OCI-LY7 (cell line): Measurements from ENCODE around the gene CSRP3. TPM values are rescaled to one million over a fixed set of nuclear protein-coding genes. Genes with fewer than 3 reads are reported as not detected.

Experiments
- BruUV-seq: library from RNA; stranded (reverse); fragments of 400-500 nt; replicated peaks from 2 replicates; lab custom pipeline; 2021; lab: Mats Ljungman, UMichigan
- CTCF ChIA-PET: fragments of 300-600 bp; sonication (Branson Sonifier 250); formaldehyde crosslinking; loops from one replicate; lab custom pipeline; 2022; ENCODE audit warnings: antibody characterized with exemption; ENCODE audit not compliant: unreplicated experiment; lab: Charles Lee
- POLR2A ChIA-PET: fragments of 300-600 bp; sonication (Branson Sonifier 250); formaldehyde crosslinking; loops from one replicate; lab custom pipeline; 2022; ENCODE audit warnings: antibody characterized with exemption; lab: Charles Lee
- DNase-seq: peaks from one replicate; pipeline ENCODE4 v3.0.0-alpha.2; 2015; ENCODE audit warnings: low spot score
- H2AFZ ChIP-seq: fragments of 200-600 bp; sonication (generic), shearing (Covaris generic); 2 replicates; pipeline ENCODE4 v1.6.1; 2014; ENCODE audit warnings: mild to moderate bottlenecking, antibody characterized with exemption, low read length, moderate library complexity
- H3K27ac ChIP-seq: fragments of 200-600 bp; sonication (generic); 2 replicates; pipeline ENCODE4 v1.5.1; 2014; ENCODE audit warnings: mixed run types, low read depth, mild to moderate bottlenecking, moderate library complexity, low read length, inconsistent platforms; ENCODE audit not compliant: poor library complexity, severe bottlenecking
- H3K36me3 ChIP-seq: fragments of 200-600 bp; sonication (generic); 2 replicates; pipeline ENCODE4 v1.6.1; 2014; ENCODE audit warnings: mild to moderate bottlenecking, antibody characterized with exemption, low read length, moderate library complexity, mixed read lengths; ENCODE audit not compliant: insufficient read depth
- H3K4me1 ChIP-seq: fragments of 200-600 bp; sonication (generic); 2 replicates; pipeline ENCODE4 v1.5.1; 2014; ENCODE audit warnings: mild to moderate bottlenecking, low read length; ENCODE audit not compliant: insufficient read depth, poor library complexity, severe bottlenecking
- H3K4me2 ChIP-seq: fragments of 200-600 bp; sonication (generic); 2 replicates; pipeline ENCODE4 v1.6.1; 2014; ENCODE audit warnings: mild to moderate bottlenecking, low read length
- H3K4me3 ChIP-seq: fragments of 200-600 bp; sonication (generic); 2 replicates; pipeline ENCODE4 v1.5.1; 2014; ENCODE audit warnings: mild to moderate bottlenecking, low read depth, low read length; ENCODE audit not compliant: poor library complexity, severe bottlenecking
- H3K79me2 ChIP-seq: fragments of 200-600 bp; sonication (generic); 2 replicates; pipeline ENCODE4 v1.6.1; 2016; ENCODE audit warnings: low read depth, mild to moderate bottlenecking, low read length, moderate library complexity, mixed read lengths; ENCODE audit not compliant: insufficient read depth
- H3K9me2 ChIP-seq: fragments of 200-600 bp; sonication (generic); 2 replicates; pipeline ENCODE4 v1.6.1; 2016; ENCODE audit warnings: mild to moderate bottlenecking, low read length, mixed read lengths; ENCODE audit not compliant: insufficient read depth
- H3K9me3 ChIP-seq: fragments of 200-600 bp; sonication (generic); 2 replicates; pipeline ENCODE4 v1.6.1; 2014; ENCODE audit warnings: mild to moderate bottlenecking, mixed run types, low read length, mixed read lengths
- H4K20me1 ChIP-seq: fragments of 200-600 bp; sonication (generic); 2 replicates; pipeline ENCODE4 v1.6.1; 2014; ENCODE audit warnings: mild to moderate bottlenecking, antibody characterized with exemption, low read length, moderate library complexity, mixed read lengths; ENCODE audit not compliant: insufficient read depth
- EZH2phosphoT487 ChIP-seq: fragments of 200-600 bp; sonication (generic); IDR thresholded peaks from 2 replicates; pipeline ENCODE4 v1.6.1; 2018; ENCODE audit warnings: low read depth, borderline replicate concordance, mild to moderate bottlenecking, mixed run types, antibody characterized with exemption, low read length, moderate library complexity, mixed read lengths
- intact Hi-C: fragments of 100-400 bp; cut with micrococcal nuclease; formaldehyde crosslinking; loops from one replicate; pipeline ENCODE4 v1.10.0; 2022; ENCODE audit not compliant: unreplicated experiment
- total RNA-seq, 2 experiments: library from RNA; depleted of rRNA in 1 of 2; stranded (reverse); fragments of >200 nt in 1 of 2; shearing (Covaris generic) in 1 of 2; gene quantifications; 2 replicates each; pipeline ENCODE4 v1.2.3, GENCODE V29; 2014 to 2022
- TF ChIP-seq, protein P1 (sequence below): fragments of 200-600 bp; sonication (generic); conservative IDR thresholded peaks from 2 replicates; pipeline ENCODE4 v1.5.1; 2014; ENCODE audit warnings: mild to moderate bottlenecking, antibody characterized with exemption, low read length, moderate library complexity, mixed read lengths

The CSRP3 gene
- total RNA-seq, 2 experiments from 2014 or later: not detected

DNA sequence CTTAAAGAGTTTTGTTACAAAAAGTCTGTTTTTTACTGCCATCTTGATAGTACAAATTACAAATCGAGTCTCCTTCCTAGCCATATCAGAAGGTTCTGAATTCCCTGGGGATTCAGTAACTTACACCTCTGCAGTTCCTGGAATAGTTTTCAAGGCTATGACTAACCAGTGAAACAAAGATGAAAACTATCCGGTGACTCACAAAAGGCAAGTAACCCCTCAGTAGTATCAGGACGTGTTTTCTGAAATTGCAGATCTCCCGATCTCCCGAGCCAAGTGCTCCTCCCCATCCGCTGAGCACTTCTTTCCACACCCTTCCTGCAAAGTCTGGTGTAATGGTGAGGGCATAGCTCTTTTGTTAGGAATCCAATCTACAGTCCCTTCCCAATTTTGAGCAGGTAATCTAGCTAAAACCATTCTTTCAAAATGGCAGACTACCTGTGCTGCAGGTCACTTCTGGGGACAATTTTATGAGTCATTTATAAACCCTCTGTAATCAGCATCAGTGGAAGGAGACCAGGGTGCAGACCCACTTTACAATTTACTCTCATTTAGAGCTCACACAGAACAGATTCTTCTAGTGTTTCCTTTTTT is 31.2 kb upstream of the CSRP3 start:
- H3K36me3 ChIP-seq: peaks cover 100% of the 10 kb centered on the region
- H3K4me2 ChIP-seq: no peak overlapping the region
- no peak overlapping the region for H3K27ac ChIP-seq
- no peaks in the 10 kb centered on the region for H3K9me3 ChIP-seq
- BruUV-seq: no TSS peak
- H3K79me2 ChIP-seq: peaks cover 26% of the 10 kb centered on the region
- no peak for DNase-seq
- H3K4me3 ChIP-seq: no peak overlapping the region
- no peak overlapping the region for H2AFZ ChIP-seq
- peaks cover 3% of the 10 kb centered on the region for H3K4me1 ChIP-seq
- H4K20me1 ChIP-seq: no peaks in the 10 kb centered on the region
- POLR2A ChIA-PET: interaction anchor here (1.3 to 1.6 kb wide), 2 partner anchors 10 to 15 kb away, joined by 3 to 4 read pairs; no protein-coding TSS in a partner anchor
- intact Hi-C loops: no loop called here
- TF ChIP-seq, protein P1, sequence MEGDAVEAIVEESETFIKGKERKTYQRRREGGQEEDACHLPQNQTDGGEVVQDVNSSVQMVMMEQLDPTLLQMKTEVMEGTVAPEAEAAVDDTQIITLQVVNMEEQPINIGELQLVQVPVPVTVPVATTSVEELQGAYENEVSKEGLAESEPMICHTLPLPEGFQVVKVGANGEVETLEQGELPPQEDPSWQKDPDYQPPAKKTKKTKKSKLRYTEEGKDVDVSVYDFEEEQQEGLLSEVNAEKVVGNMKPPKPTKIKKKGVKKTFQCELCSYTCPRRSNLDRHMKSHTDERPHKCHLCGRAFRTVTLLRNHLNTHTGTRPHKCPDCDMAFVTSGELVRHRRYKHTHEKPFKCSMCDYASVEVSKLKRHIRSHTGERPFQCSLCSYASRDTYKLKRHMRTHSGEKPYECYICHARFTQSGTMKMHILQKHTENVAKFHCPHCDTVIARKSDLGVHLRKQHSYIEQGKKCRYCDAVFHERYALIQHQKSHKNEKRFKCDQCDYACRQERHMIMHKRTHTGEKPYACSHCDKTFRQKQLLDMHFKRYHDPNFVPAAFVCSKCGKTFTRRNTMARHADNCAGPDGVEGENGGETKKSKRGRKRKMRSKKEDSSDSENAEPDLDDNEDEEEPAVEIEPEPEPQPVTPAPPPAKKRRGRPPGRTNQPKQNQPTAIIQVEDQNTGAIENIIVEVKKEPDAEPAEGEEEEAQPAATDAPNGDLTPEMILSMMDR: no peak
- no peak for TF ChIP-seq EZH2phosphoT487
- H3K9me2 ChIP-seq: no peaks in the 10 kb centered on the region
- CTCF ChIA-PET: no interaction called here

DNA sequence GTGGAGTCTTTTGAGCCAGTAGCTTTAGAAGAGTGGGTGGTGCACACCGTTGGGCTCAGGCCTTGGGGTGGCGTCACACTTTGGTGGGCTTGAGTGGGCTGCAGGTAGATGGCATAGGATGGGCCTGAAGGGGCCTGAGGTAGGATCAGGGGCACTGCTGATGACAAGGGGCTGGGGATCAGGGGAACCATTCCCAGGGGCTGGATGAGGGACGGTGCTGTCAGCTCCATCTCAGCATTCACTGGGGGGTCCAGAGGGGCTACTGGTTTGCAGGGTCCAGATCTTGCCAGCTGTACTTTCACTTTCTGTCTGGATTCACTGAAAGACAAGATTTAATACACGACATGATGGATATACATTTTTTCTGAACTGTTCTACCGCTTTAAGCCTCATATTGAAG is 27.9 kb upstream of the CSRP3 start:
- no peak for DNase-seq
- Histone ChIP-seq H3K9me2 (no peaks in the 10 kb centered on the region), H3K27ac (no peak overlapping the region), H3K36me3 (peaks cover 100% of the 10 kb centered on the region), H3K79me2 (peaks cover 5% of the 10 kb centered on the region; the same call in 1 of the 2 replicates), H2AFZ (no peak overlapping the region), H3K4me1 (no peaks in the 10 kb centered on the region), H3K4me3 (no peak overlapping the region), H3K4me2 (no peak overlapping the region), H3K9me3 (no peaks in the 10 kb centered on the region), H4K20me1 (no peaks in the 10 kb centered on the region)
- no TSS peak for BruUV-seq
- CTCF ChIA-PET: no interaction called here
- POLR2A ChIA-PET: interaction anchor here (0.5 to 0.9 kb wide), 4 partner anchors 9 to 478 kb away, joined by 3 read pairs; no protein-coding TSS in a partner anchor
- intact Hi-C loops: no loop called here
- TF ChIP-seq, protein P1: no peak
- TF ChIP-seq EZH2phosphoT487: no peak

DNA sequence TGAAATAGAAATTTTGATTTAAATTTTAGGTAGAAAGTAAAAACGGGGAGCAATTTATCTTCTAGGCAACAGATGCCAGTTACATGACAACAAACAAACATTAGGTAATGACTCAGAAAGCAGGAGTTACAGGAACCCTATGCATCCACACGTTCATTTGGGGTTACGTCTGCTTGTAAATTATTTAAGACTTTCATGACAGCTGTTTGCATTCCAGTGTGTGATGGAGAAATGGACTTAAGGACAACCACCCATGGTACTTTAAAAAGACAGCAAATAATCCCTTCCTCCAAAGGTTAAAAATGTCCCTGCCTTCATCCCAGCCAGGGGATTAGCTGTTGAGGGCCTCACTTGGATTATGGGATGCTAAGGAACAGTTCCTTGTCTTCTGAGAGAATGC is 27.2 kb upstream of the CSRP3 start:
- Histone ChIP-seq H4K20me1 (no peaks in the 10 kb centered on the region), H3K27ac (no peak overlapping the region), H3K4me3 (no peak overlapping the region), H2AFZ (no peak overlapping the region), H3K4me1 (no peaks in the 10 kb centered on the region), H3K9me2 (no peaks in the 10 kb centered on the region), H3K79me2 (peaks cover 5% of the 10 kb centered on the region; the same call in 1 of the 2 replicates), H3K36me3 (peaks cover 100% of the 10 kb centered on the region), H3K4me2 (no peak overlapping the region), H3K9me3 (no peaks in the 10 kb centered on the region)
- ChIA-PET CTCF (interaction anchor here (0.6 kb wide), 1 partner anchor 49 kb away, joined by 3 read pairs; no protein-coding TSS in a partner anchor), POLR2A (interaction anchor here (0.5 kb wide), 1 partner anchor 478 kb away, joined by 3 read pairs; no protein-coding TSS in a partner anchor)
- intact Hi-C loops: no loop called here
- BruUV-seq: no TSS peak
- DNase-seq: no peak
- TF ChIP-seq EZH2phosphoT487: no peak
- TF ChIP-seq, protein P1: no peak
